ENCODE measurements around the gene PLS3. TPM values are rescaled to one million over a fixed set of nuclear protein-coding genes. Genes with fewer than 3 reads are reported as not detected.

The PLS3 gene
- total and polyA plus RNA-seq, 2 of the 4 experiments (the other 2 are of a cell fraction): 158 to 252 TPM

GRCh38 chrX:115679460-115679859 lies 118.5 kb downstream of the PLS3 start:
- Histone ChIP-seq H3K9me3 (ENCODE audit: control insufficient read depth, insufficient read depth, low read length) (no peaks in the 10 kb centered on the region), H3K4me1 (ENCODE audit: control insufficient read depth, insufficient read depth, low read length) (no peaks in the 10 kb centered on the region), H3K36me3 (ENCODE audit: control insufficient read depth, insufficient read depth, low read length) (no peaks in the 10 kb centered on the region), H2BK15ac (ENCODE audit: low read depth, low read length) (no peak overlapping the region), H3K18ac (ENCODE audit: low read depth, low read length) (no peak overlapping the region), H3K23ac (ENCODE audit: low read depth, low read length) (no peak overlapping the region), H2AFZ (replicated peaks; ENCODE audit: low read length, poor library complexity) (no peak overlapping the region), H2AK9ac (replicated peaks; ENCODE audit: low read depth, low read length, poor library complexity) (no peak overlapping the region), H3K9me1 (ENCODE audit: insufficient read depth, low read length) (no peaks in the 10 kb centered on the region), H3K4me2 (ENCODE audit: low read depth, low read length) (peak overlapping the region; percentile 88), H4K5ac (ENCODE audit: low read depth, low read length) (no peak overlapping the region), H4K8ac (ENCODE audit: low read depth in 2 of 2, low read length in 2 of 2) (no peak overlapping the region), H4K20me1 (ENCODE audit: insufficient read depth, low read length) (no peaks in the 10 kb centered on the region), H3K79me1 (ENCODE audit: low read depth in 1 of 2, low read length in 2 of 2) (no peaks in the 10 kb centered on the region), H3K27ac (ENCODE audit: insufficient read depth, low read length) (no peak overlapping the region), H3K14ac (replicated peaks; ENCODE audit: low read depth, low read length) (no peak overlapping the region), H3K9ac (ENCODE audit: low read depth, low read length) (no peak overlapping the region; the same call in 1 of the 2 replicates), H3K56ac (ENCODE audit: extremely low read depth, insufficient read depth, low read length) (no peak overlapping the region), H2AK5ac (ENCODE audit: low read depth, low read length) (no peak overlapping the region), H3K4ac (ENCODE audit: low read depth, low read length) (no peak overlapping the region), H3K27me3 (ENCODE audit: control insufficient read depth, insufficient read depth, low read length) (peaks cover 16% of the 10 kb centered on the region), H2BK20ac (ENCODE audit: low read depth, low read length) (no peak overlapping the region), H4K91ac (ENCODE audit: insufficient read depth, low read depth, low read length) (no peak overlapping the region), H3K4me3 (ENCODE audit: insufficient read depth, low read depth, low read length) (no peak overlapping the region), H2BK5ac (ENCODE audit: low read depth, low read length, poor library complexity, severe bottlenecking) (no peak overlapping the region), H2BK120ac (ENCODE audit: low read depth, low read length) (no peak overlapping the region)
- in situ Hi-C loops (cut with MboI; ENCODE audit: low sequenced_read_pairs) (no loop called here), dilution Hi-C loops (cut with HindIII; ENCODE audit: low sequenced_read_pairs, unreplicated experiment) (no loop called here), intact Hi-C loops (cut with micrococcal nuclease) (loop anchor here (10.0 kb wide), 1 partner anchor 455 kb away; no protein-coding TSS in a partner anchor)
- DNase-seq (peak; percentile 39), ATAC-seq (ENCODE audit: low read depth) (0 out of 2 replicates have a peak, but pooled peaks have one; percentile 67)
- WGBS, 2 experiments (ENCODE audit: extremely low coverage in 2 of 2, insufficient read length in 1 of 2): no CpG with 5 or more reads among the region's 7 CpGs
- ChIA-PET POLR2A (ENCODE audit: unreplicated experiment) (no interaction called here), CTCF (interaction anchor here (0.6 to 1.4 kb wide), 7 partner anchors 12 to 350 kb away, joined by 3 to 9 read pairs (median 3); no protein-coding TSS in a partner anchor)
- BruUV-seq (replicated peaks): no TSS peak
- TF ChIP-seq SMC3 (IDR thresholded peaks at IDR 0.05; ENCODE audit: low read depth, low read length) (peak; percentile 42; the same call in 1 of the 2 replicates), RAD21 (IDR thresholded peaks at IDR 0.05; ENCODE audit: low read length) (peak; percentile 55), CHD1 (IDR thresholded peaks at IDR 0.05; ENCODE audit: low read depth, low read length) (no peak), CTCF (conservative IDR thresholded peaks at IDR 0.05; ENCODE audit: low read depth, low read length) (peak; percentile 57)

Measured in IMR-90 (cell line).